SK-N-MC (cell line): Measurements from ENCODE around the gene TRIM45.

ENCODE experiments used
- EZH2 ChIP-seq: fragments of 200-600 bp; sonication (generic); IDR thresholded peaks from one replicate; pipeline ENCODE4 v1.6.1; 2017; ENCODE audit warnings: antibody characterized with exemption
- FOXP2 ChIP-seq: optimal IDR thresholded peaks from 2 replicates; pipeline ENCODE3; 2011; ENCODE audit warnings: mild to moderate bottlenecking, moderate library complexity; ENCODE audit not compliant: insufficient read depth; ENCODE audit errors: extremely low read length, control extremely low read depth
- POLR2AphosphoS5 ChIP-seq: IDR thresholded peaks from 2 replicates; pipeline ENCODE4 v1.6.1; 2012; ENCODE audit warnings: mild to moderate bottlenecking, low read depth, low read length, borderline replicate concordance

GRCh38 chr1:117128323-117129079 lies 7.0 kb upstream of the TRIM45 start:
- TF ChIP-seq EZH2 (no peak), POLR2AphosphoS5 (no peak), FOXP2 (no peak)
